ENCODE results near the gene KIRREL2. TPM values are rescaled to one million over a fixed set of nuclear protein-coding genes. Genes with fewer than 3 reads are reported as not detected.
"Not testable (repeated sequence)": the region's sequence is repeated elsewhere in the genome, so short reads cannot be mapped to it uniquely, and the experiment has no call there.

KIRREL2 gene
- total RNA-seq, 1 donor from 2014 or later, result 3.5 TPM

GRCh38 chr19:35824150-35824549 is 32.6 kb upstream of the KIRREL2 start:
- H3K36me3 Mint-ChIP-seq, result no peaks in the 10 kb centered on the region
- no peak overlapping the region for H3K27ac Mint-ChIP-seq
- DNase-seq (ENCODE audit: extremely low spot score, unreplicated experiment), result no peak
- H3K27me3 Mint-ChIP-seq, result peaks cover 32% of the 10 kb centered on the region
- no peak for TF ChIP-seq CTCF (conservative IDR thresholded peaks at IDR 0.05)
- no peaks in the 10 kb centered on the region for H3K9me3 Mint-ChIP-seq
- no peak overlapping the region for H3K4me3 Mint-ChIP-seq
- no peaks in the 10 kb centered on the region for H3K4me1 Mint-ChIP-seq (ENCODE audit: unreplicated experiment)

GRCh38 chr19:35828692-35829301 is 27.9 kb upstream of the KIRREL2 start:
- Mint-ChIP-seq H3K4me1 (ENCODE audit: unreplicated experiment) (no peaks in the 10 kb centered on the region), H3K36me3 (no peaks in the 10 kb centered on the region), H3K27ac (no peak overlapping the region), H3K27me3 (peaks cover 40% of the 10 kb centered on the region), H3K4me3 (no peak overlapping the region), H3K9me3 (no peaks in the 10 kb centered on the region)
- DNase-seq (ENCODE audit: extremely low spot score, unreplicated experiment), result peak; percentile 80
- no peak for TF ChIP-seq CTCF (conservative IDR thresholded peaks at IDR 0.05)

- Mint-ChIP-seq H3K4me3 (no peak overlapping the region), H3K9me3 (no peaks in the 10 kb centered on the region), H3K36me3 (no peaks in the 10 kb centered on the region), H3K27ac (no peak overlapping the region), H3K4me1 (ENCODE audit: unreplicated experiment) (no peaks in the 10 kb centered on the region), H3K27me3 (peaks cover 42% of the 10 kb centered on the region)
- TF ChIP-seq CTCF (conservative IDR thresholded peaks at IDR 0.05), result no peak
- no peak for DNase-seq (ENCODE audit: extremely low spot score, unreplicated experiment)
Observed at GRCh38 chr19:35830986-35831385, 25.7 kb upstream of the KIRREL2 start.

GRCh38 chr19:35832054-35832453 is 24.7 kb upstream of the KIRREL2 start:
- peaks cover 45% of the 10 kb centered on the region for H3K27me3 Mint-ChIP-seq
- H3K27ac Mint-ChIP-seq, result no peak overlapping the region
- H3K36me3 Mint-ChIP-seq, result no peaks in the 10 kb centered on the region
- H3K4me3 Mint-ChIP-seq, result no peak overlapping the region
- no peak for TF ChIP-seq CTCF (conservative IDR thresholded peaks at IDR 0.05)
- H3K4me1 Mint-ChIP-seq (ENCODE audit: unreplicated experiment), result no peaks in the 10 kb centered on the region
- H3K9me3 Mint-ChIP-seq, result no peaks in the 10 kb centered on the region
- DNase-seq (ENCODE audit: extremely low spot score, unreplicated experiment), result no peak

GRCh38 chr19:35833972-35834371 is 22.7 kb upstream of the KIRREL2 start:
- Mint-ChIP-seq H3K4me3 (no peak overlapping the region), H3K27ac (no peak overlapping the region), H3K36me3 (no peaks in the 10 kb centered on the region), H3K4me1 (ENCODE audit: unreplicated experiment) (no peaks in the 10 kb centered on the region), H3K9me3 (no peaks in the 10 kb centered on the region), H3K27me3 (peaks cover 46% of the 10 kb centered on the region)
- no peak for TF ChIP-seq CTCF (conservative IDR thresholded peaks at IDR 0.05)
- no peak for DNase-seq (ENCODE audit: extremely low spot score, unreplicated experiment)

- H3K36me3 Mint-ChIP-seq; DNase-seq (ENCODE audit: extremely low spot score, unreplicated experiment); H3K9me3 Mint-ChIP-seq; H3K4me1 Mint-ChIP-seq (ENCODE audit: unreplicated experiment); H3K4me3 Mint-ChIP-seq; H3K27ac Mint-ChIP-seq: not testable (repeated sequence)
- H3K27me3 Mint-ChIP-seq, result peaks cover 41% of the 10 kb centered on the region
Observed at GRCh38 chr19:35836096-35836495, 20.6 kb upstream of the KIRREL2 start.

Data from type B pancreatic cell (in vitro differentiated cells).